ENCODE results near the gene AFF1.

DNA sequence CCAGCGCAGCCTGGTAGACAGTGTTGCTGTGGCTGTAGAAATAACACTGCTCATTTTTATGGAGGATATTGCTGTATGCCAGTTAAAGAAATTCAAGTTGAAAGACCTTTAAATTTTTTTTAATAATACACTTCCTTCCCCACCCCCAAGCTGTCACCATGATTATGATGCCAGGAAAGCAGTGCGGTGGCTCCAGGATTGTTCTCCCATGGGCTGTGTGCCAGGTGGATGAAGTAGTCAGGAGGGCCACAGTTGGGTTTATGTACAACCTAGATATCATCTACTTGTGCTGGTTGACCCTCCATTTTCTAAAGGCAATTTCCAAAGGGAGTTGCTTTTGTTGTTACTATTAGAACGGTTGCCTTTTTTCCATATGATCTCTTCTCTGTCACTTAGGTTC, 136.6 kb downstream of the AFF1 start:
- TF ChIP-seq, protein P1, sequence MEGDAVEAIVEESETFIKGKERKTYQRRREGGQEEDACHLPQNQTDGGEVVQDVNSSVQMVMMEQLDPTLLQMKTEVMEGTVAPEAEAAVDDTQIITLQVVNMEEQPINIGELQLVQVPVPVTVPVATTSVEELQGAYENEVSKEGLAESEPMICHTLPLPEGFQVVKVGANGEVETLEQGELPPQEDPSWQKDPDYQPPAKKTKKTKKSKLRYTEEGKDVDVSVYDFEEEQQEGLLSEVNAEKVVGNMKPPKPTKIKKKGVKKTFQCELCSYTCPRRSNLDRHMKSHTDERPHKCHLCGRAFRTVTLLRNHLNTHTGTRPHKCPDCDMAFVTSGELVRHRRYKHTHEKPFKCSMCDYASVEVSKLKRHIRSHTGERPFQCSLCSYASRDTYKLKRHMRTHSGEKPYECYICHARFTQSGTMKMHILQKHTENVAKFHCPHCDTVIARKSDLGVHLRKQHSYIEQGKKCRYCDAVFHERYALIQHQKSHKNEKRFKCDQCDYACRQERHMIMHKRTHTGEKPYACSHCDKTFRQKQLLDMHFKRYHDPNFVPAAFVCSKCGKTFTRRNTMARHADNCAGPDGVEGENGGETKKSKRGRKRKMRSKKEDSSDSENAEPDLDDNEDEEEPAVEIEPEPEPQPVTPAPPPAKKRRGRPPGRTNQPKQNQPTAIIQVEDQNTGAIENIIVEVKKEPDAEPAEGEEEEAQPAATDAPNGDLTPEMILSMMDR (conservative IDR thresholded peaks at IDR 0.05 in 1 of 2, IDR thresholded peaks at IDR 0.05 in 1 of 2; ENCODE audit: low read depth in 1 of 2, low read length in 2 of 2): no peak
- no peak for TF ChIP-seq EZH2 (IDR thresholded peaks at IDR 0.05; ENCODE audit: low read length, missing control alignments)
